Subcutaneous adipose tissue (tissue), 4 donors: ENCODE results near the gene TAF1C. TPM values are rescaled to one million over a fixed set of nuclear protein-coding genes. Genes with fewer than 3 reads are reported as not detected.

Experiments
- CTCF ChIP-seq: fragments of 450-650 bp; IDR thresholded peaks from one replicate; pipeline ENCODE4 v1.5.1; 2016; ENCODE audit warnings: low read depth, mild to moderate bottlenecking, control low read depth, antibody characterized with exemption, moderate library complexity
- total RNA-seq, 4 donors: library from RNA; depleted of rRNA; stranded (reverse); fragments of >200 nt; gene quantifications; one replicate each; pipeline ENCODE4 v1.1.0, GENCODE V29; 2016

TAF1C gene
- total RNA-seq, 4 donors from 2014 or later = 15.0 to 99.7 (median 36.5) TPM

GRCh38 chr16:84182104-84182503 is 4.8 kb downstream of the TAF1C start:
- no peak for TF ChIP-seq CTCF

GRCh38 chr16:84181144-84181915 is 5.5 kb downstream of the TAF1C start:
- no peak for TF ChIP-seq CTCF

- no peak for TF ChIP-seq CTCF
These were observed 6.2 kb downstream of the TAF1C start for GRCh38 chr16:84180519-84181140.

- no peak for TF ChIP-seq CTCF
These were observed 7.1 kb downstream of the TAF1C start for GRCh38 chr16:84179612-84180320.

- TF ChIP-seq CTCF = no peak
These were observed 7.8 kb downstream of the TAF1C start for GRCh38 chr16:84178892-84179611.

GRCh38 chr16:84178146-84178765 is 8.6 kb downstream of the TAF1C start:
- TF ChIP-seq CTCF = no peak
